HCEC 1CT (cell line): ENCODE data around the gene ZNF614.
"Not testable (repeated sequence)": the region's sequence is repeated elsewhere in the genome, so short reads cannot be mapped to it uniquely, and the experiment has no call there.

Source experiments
- DNase-seq: peaks from one replicate; pipeline ENCODE4 v3.0.0-alpha.2; 2017

The ZNF614 gene

DNA sequence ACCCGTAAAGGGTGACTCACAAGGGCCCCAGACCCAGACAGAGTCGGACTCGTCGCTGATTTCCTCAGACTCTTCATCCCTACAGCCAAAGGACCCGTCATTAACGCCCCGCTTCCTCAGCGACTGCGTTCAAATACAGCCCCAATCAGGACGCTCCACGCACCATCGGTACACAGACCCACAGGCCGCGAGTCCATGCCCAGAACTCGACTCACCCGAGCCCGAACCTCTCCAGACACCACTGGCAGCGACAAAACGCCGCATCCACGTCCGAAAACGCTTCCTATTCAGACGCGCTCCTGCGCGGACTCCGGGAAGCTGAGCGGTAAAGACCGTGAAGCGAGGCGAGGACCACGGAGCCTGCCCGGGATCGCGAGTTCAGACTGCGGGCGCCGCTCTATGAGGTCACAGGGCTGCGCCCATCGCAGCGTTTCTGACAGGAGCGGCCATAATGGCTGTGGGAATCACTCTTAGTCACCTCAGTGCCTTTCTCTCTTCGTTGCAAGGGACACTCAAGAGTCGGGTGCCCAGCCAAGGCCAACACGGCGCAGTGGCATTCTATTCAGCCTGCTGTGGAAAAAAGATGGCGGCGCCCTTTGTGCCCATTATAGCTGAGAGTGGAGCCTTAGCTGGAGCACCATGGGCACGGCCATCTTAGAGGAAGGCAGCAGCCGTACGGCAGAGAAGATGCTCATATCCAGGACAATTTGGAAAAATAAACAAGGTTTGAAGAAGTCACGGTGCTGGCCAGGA, at the start of gene ZNF614:
TSS of gene ZNF614 (minus strand) at position 353 of the 753 bp plus-strand sequence. CDS start 2,634 bp downstream, outside the sequence.
- DNase-seq, result peak; percentile 84

DNA sequence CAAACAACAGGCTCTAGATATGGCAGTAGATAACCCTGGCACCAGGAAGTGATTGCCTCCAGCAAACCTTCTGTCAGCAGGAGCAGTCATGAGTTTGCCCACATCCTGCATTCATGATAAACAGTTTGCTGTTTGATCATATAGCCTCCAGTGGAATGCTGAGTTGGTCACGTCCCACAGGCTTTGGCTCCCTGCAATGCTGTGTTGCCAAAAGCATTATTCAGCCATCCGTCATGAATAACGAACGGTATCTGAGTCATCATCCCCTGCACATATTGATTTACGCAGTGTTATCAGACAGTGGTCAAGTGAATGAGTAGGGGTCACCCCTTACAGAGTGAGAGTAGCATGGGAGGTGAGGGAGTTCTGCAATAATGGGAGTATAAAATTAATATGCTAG, 42.3 kb upstream of the ZNF614 start:
- DNase-seq, result no peak

DNA sequence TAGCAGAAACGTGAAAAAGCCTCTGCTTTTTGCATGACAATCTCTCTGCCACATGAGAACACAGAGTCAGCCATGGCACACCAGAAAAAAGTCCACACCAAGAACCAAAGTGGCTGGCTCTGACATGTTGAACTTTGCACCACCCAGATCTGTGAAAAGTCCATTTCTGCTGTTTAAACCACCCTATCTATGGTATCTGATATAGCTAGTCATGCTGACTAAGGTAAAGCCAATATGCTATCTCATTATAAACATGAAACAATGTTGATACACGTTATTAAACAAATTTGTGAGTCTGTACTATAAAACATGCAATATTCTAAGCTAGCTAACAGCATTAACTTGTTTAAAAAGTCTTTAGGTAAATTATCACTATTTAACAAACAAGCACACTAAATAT, 41.5 kb upstream of the ZNF614 start:
- no peak for DNase-seq

DNA sequence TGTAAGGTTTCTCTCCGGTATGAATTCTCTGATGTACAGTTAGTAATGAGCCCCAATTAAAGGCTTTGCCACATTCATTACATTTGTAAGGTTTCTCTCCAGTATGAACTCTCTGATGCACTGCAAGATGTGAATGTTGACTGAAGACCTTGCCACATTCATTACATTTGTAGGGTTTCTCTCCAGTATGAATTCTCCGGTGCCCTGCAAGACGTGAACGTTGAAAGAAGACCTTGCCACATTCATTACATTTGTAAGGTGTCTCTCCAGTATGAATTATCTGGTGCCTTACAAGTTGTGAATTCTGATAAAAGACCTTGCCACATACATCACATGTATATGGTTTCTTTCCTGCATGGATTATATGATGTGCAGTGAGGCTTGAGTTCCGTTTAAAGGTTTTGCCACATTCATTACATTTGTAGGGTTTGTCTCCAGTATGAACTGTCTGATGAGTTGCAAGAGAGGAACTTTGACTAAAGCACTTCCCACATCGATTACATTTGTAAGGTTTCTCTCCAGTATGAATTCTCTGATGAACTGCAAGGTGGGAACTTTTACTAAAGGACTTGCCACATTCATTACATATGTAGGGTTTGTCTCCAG, 38.2 kb upstream of the ZNF614 start:
- DNase-seq, result no peak

DNA sequence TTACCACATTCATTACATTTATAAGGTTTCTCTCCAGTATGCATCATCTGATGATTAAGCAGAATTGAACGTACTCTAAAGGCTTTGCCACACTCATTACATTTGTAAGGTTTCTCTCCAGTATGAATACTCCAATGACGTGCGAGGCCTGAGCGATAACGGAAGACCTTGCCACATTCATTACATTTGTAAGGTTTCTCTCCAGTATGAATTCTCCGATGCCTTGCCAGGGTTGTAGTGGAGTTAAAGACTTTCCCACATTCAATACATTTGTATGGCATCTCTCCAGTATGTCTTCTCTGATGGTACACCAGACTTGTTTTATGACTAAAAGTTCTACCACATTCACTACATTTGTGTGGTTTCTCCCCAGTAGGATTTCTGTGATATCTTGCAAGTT, 37.2 kb upstream of the ZNF614 start:
- DNase-seq, result no peak

DNA sequence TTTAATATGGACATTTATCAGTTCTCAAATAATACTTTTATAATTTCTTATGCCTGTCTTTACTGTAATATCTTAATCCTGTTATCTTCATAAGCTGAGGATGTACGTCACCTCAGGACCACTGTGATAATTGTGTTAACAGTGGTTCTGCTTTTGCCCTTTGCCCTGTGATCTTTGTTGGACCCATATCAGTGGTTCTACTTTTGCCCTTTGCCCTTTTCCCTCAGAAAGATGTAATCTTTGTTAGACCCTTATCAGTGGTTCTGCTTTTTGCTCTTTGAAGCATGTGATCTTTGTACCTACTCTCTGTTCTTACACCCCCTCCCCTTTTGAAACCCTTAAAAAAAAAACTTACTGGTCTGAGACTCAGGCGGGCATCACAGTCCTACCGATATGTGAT, 28.3 kb upstream of the ZNF614 start:
- DNase-seq, result not testable (repeated sequence)

DNA sequence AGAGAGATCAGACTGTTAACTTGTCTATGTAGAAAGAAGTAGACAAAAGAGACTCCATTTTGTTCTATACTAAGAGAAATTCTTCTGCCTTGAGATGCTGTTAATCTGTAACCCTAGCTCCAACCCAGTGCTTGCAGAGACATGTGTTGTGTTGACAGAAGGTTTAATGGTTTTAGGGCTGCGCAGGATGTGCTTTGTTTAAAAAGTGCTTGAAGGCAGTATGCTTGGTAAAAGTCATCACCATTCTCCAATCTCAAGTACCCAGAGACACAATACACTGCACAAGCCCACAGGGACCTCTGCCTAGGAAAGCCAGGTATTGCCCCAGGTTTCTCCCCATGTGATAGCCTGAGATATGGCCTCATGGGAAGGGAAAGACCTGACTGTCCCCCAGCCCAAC, 23.6 kb upstream of the ZNF614 start:
- not testable (repeated sequence) for DNase-seq

DNA sequence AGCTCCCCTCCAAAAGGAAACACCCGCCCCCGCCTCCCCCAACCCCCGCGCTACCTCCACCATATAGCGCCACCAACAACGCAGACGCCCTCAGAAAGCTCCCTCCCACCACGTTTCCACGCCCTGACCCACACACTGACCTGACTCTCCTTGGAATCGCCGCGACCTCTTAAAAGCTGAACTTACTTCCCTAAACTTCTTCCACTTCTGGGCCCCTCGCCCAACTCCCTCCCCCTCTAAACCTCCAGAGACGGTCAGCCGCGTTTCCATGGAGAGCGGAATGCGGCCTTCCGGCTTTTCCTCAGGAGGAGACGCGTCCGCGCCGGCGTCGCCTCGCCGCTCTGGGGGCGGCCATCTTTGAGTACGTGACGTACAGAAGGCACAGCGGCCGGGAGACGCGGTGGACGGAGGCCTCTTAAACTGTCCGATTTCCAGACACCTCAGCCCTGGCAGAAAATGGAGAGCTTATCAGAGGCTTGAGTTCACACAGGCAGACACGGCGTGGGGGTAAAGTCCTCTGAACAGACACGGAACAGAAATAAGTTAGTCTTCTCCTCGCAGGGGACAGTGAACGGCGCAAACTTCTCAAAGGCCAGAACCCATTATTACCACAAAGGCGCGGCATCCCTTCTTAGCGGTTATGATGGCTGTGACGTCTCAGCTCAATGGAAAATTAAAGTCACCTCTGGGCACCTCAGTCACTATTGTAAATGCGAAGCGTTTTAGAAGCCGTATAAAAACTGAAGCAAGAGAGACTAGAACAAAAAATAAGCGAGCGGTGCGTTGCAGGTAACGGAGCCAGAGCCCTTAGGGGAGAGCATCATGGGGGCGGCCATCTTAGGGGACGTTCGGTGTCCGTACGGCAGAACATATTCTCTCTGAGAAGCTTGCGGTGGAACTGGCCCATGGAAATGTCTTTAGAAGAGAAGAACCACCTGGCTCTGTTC, 20.6 kb upstream of the ZNF614 start, which contains the start of gene ZNF432:
TSS of gene ZNF432 (minus strand) at position 284 of the 947 bp plus-strand sequence. CDS start 1,970 bp downstream, outside the sequence.
- peak; percentile 86 for DNase-seq

DNA sequence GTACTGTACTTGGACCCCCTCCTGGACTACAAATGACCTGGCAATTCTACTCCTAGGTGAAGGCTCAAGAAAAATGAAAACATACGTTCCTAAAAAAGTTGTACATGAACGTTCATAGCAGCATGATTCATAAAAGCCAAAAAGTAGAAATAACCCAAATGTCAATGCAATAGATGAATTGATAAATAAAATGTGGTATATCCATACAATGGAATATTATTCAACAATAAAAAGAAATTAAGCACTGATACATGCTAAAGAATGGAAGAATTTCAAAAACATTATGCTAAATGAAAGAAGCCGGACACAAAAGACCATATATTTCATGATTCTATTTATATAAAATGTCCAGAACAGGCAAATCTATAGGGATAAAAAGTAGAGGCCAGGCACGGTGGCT, 11.0 kb upstream of the ZNF614 start:
- DNase-seq, result no peak

DNA sequence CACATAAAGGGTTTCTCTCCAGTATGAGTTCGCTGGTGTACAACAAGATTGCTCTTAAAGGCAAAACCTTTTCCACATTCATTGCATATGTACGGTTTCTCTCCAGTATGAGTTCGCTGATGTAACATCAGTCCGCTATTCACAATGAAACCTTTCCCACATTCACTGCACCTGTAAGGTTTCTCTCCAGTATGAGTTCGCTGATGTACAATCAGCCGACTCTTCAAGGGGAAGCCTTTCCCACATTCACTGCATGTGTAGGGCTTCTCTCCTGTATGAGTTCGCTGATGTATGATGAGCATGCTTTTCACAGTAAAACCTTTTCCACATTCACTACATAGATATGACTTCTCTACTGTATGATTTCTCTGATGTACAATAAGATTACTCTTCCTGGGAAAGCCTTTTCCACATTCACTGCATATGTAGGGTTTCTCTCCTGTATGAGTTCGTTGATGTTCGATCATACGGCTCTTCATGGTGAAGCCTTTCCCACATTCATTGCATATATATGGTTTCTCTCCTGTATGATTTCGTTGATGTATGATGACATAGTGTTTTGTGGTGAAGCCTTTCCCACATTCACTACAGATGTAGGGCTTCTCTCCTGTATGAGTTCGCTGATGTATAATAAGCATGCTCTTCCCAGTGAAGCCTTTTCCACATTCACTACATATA, 6.0 kb upstream of the ZNF614 start:
- no peak for DNase-seq

DNA sequence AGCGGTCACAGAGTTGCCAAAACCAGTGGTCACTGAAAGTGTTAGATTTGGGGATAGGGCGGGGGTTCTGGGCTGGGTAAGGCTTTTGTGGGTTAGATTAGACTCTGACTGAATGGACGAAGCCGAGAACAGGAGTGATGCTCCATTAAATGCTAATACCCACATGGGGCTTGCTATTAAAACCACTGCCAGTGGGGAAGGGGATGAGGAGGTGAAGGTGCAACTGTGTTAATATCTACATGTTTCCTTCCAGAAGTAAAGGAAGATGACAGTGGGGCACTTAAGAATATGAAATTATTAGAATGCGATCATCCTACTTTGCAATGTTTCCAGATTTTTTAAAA, 573 bp upstream of the ZNF614 start:
- no peak for DNase-seq

DNA sequence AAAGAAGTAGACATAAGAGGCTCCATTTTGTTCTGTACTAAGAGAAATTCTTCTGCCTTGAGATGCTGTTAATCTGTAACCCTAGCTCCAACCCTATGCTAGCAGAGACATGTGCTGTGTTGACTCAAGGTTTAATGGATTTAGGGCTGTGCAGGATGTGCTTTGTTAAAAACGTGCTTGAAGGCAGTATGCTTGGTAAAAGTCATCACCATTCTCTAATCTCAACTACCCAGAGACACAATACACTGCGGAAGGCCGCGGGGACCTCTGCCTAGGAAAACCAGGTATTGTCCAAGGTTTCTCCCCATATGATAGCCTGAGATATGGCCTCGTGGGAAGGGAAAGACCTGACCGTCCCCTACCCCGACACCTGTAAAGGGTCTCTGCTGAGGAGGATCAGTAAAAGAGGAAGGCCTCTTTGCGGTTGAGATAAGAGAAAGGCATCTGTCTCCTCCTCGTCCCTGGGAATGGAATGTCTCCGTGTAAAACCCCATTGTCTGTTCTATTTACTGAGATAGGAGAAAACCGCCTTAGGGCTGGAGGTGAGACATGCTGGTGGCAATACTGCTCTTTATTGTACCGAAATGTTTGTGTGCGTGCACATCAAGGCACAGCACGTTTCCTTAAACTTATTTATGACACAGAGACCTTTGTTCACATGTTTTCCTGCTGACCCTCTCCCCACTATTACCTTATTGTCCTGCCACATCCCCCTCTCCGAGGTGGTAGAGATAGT, 1.8 kb downstream of the ZNF614 start:
- DNase-seq, result not testable (repeated sequence)

DNA sequence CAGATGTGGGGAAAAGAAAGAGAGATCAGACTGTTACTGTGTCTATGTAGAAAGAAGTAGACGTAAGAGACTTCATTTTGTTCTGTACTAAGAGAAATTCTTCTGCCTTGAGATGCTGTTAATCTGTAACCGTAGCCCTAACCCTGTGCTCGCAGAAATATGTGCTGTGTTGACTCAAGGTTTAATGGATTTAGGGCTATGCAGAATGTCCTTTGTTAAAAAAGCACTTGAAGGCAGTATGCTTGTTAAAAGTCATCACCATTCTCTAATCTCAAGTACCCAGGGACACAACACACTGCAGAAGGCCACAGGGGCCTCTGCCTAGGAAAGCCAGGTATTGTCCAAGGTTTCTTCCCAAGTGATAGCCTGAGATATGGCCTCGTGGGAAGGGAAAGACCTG, 3.7 kb downstream of the ZNF614 start:
- DNase-seq, result not testable (repeated sequence)

DNA sequence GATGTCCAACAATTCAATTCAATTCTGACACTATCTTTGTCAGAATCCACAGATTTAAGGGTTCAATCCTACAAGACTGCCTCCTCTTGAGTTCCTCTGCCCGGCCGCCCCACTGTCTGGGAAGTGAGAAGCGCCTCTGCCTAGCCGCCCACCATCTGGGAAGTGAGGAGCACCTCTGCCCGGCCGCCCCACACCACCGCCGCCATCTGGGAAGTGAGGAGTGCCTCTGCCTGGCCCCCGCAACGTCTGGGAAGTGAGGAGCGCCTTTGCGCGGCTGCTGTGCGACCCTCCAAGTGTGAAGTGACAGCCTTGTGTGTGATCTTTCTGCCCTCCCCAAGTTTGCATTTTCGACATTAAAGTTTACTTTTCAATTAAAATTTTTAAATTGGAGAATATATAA, 6.0 kb downstream of the ZNF614 start:
- no peak for DNase-seq

DNA sequence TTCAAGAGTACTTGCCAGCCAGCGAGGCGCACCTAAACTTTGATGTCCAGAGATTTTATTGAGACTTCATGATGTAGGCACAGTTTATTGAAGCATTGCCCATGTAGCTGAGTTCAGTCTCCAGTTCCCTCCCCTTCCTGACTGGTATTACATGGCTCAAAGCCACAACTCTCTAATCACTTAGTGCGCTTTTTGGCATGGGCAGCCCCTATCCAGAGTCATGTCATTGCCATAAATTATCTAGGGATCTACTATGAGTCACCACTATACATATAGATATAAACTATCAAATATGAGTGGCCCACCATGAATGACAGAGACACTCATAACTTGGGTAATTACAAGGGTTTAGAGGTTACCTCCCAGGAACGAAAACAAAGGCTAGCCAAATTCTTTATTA, 7.7 kb downstream of the ZNF614 start:
- no peak for DNase-seq

DNA sequence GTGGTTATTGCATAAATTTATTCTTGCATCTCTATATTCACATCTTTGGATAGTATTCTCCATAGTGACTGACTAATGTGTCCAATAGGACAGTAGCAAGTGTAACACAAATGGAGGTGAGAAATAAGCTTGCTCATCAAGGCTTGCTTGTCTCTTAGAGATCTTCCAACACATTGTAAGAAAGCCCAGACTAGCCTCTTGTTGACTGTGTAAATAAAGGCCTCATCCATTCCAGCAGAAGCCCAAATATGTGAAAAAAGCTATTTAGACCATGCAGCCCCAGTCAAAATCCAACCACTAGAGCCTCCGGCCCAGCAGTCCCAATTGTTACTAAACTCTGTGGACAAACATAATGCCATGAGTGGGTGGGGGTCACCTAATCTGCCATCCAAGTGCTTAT, 17.5 kb downstream of the ZNF614 start:
- DNase-seq, result no peak

DNA sequence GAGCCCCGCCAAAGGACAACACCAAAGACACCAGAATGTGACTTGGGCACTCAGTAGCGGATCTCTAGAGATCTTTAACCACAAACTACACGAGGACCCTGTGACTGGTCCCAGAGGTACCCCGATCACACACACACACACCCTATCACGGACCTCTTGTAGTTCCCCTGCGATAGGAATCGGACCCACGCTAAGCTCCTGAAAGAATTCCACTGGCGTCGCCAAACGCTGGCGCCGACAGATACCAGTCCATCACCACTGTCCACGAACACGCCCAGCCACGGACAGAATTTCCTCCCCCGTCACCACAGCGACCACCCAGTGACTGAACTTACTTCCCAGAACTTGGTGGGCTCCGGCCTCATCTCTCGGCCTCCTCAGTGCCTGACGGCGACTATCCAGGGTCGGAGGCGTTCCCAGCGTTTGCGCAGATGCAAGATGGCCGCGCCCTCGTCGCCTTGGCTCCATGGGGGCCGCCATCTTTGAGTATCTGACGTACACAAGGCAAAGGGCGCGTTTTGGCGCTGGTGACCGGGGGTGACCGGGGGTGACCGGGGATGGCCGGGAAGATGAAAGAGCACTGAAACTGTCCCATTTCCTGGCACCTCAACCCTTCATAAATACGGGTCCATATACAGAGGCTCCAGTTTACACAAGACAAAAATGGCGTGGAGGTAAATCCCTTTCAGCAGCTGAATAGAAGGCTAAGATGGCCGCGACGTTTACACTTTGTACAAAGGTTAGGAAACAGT, 20.2 kb downstream of the ZNF614 start, which contains the start of gene ZNF615:
TSS of gene ZNF615 (minus strand) at position 406 of the 752 bp plus-strand sequence. CDS start 4,500 bp downstream, outside the sequence.
- peak; percentile 81 for DNase-seq

DNA sequence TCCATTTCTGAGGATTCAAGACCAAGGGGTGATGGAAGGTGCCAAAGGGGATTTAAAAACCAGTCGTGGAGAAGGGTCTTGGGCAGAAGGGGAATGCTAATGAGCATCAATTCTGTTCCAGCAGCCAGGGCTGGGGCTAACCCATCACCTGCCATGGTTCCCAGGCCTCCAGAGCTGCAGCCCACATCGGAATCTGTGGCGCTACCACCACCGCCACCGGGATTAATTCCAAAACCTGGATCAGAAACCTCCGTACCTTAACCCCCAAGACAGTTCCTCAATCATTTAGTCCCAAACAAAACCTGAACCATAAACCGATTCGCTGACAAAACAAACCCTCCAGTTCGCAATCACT, 20.8 kb downstream of the ZNF614 start:
- peak; percentile 1 for DNase-seq

DNA sequence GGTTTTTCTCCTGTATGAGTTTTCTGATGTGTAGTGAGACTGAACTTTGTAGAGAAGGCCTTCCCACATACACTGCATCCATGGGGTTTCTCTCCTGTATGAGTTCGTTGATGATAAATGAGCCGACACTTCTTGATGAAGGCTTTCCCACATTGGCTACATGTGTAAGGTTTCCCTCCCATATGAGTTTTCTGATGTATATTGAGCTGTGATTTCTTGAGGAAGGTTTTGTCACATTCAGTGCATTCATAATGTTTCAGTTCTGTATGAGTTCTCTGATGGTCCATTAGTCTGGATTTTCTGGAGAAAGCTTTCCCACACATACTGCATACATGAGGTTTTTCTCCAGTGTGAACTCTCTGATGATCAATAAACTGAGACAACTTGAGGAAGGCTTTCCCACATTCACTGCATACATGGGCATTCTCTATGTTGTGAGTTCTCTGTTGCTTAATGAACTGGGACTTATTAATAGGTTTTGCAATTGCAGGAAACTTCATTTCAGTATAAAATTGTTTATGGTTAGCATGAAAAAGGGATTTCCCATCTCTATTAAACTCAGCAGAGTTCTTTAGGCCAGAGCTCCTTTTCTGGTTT, 34.0 kb downstream of the ZNF614 start:
- no peak for DNase-seq

DNA sequence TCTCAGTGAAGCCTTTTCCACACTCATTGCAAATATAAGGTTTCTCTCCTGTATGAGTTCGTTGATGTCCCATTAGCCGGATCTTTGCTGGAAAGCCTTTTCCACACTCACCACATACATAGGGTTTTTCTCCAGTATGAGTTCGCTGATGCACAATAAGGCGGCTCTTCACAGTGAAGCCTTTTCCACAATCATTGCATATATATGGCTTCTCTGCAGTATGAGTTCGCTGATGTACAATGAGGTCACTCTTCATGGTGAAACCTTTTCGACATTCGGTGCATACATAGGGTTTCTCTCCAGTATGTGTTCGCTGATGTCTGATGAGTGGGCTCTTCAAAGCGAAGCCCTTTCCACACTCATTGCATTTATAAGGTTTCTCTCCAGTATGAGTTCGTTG, 34.8 kb downstream of the ZNF614 start:
- no peak for DNase-seq
